Spinal cord (tissue), 10 donors: ENCODE measurements around the gene SCARF2. TPM values are rescaled to one million over a fixed set of nuclear protein-coding genes. Genes with fewer than 3 reads are reported as not detected.
"Not testable (repeated sequence)": the region's sequence is repeated elsewhere in the genome, so short reads cannot be mapped to it uniquely, and the experiment has no call there.

Experiments
- DNase-seq, 6 donors: peaks; one replicate each; pipeline versions ENCODE4 v3.0.0 to v3.0.0-alpha.2; 2013 to 2015; ENCODE audit warnings: low spot score in 6 of 6, low read depth in 4 of 6
- H3K27ac ChIP-seq: one replicate; pipeline ENCODE4 v1.5.1; 2013; ENCODE audit warnings: low read depth, low read length, control low read depth
- H3K27me3 ChIP-seq: one replicate; pipeline ENCODE4 v1.6.1; 2013; ENCODE audit warnings: low read length; ENCODE audit not compliant: control insufficient read depth, insufficient read depth
- H3K36me3 ChIP-seq: one replicate; pipeline ENCODE4 v1.6.1; 2013; ENCODE audit warnings: low read length; ENCODE audit not compliant: control insufficient read depth, insufficient read depth
- H3K4me1 ChIP-seq: one replicate; pipeline ENCODE4 v1.6.1; 2013; ENCODE audit warnings: low read length; ENCODE audit not compliant: control insufficient read depth, insufficient read depth
- H3K4me3 ChIP-seq: one replicate; pipeline ENCODE4 v1.5.1; 2013; ENCODE audit warnings: low read depth, low read length, control low read depth
- H3K9me3 ChIP-seq: one replicate; pipeline ENCODE4 v1.6.1; 2013; ENCODE audit warnings: low read length; ENCODE audit not compliant: control insufficient read depth, insufficient read depth
- WGBS: methylation state at CpG from one replicate; pipeline ENCODE4 v1.1.5; 2013; ENCODE audit warnings: missing lambda C conversion rate; ENCODE audit not compliant: insufficient coverage; 5-methylcytosine and 5-hydroxymethylcytosine counted together
- polyA plus RNA-seq, 2 donors: library from polyadenylated mRNA; unstranded; fragments of 120-200 nt; gene quantifications; one replicate each; pipeline ENCODE4 v1.2.1, GENCODE V29; 2013; ENCODE audit not compliant: insufficient read length in 2 of 2
- total RNA-seq, 2 donors: library from RNA; depleted of rRNA in 1 of 2; stranded (reverse); fragments of 120-200 nt in 1 of 2; fragments of >200 nt in 1 of 2; gene quantifications; one replicate each; pipeline versions ENCODE4 v1.2.3 to v1.2.4, GENCODE V29; 2013 to 2014
- donor health status: healthy.

The SCARF2 gene
- total and polyA plus RNA-seq, 4 donors = 5.7 to 21.8 (median 12.9) TPM

DNA sequence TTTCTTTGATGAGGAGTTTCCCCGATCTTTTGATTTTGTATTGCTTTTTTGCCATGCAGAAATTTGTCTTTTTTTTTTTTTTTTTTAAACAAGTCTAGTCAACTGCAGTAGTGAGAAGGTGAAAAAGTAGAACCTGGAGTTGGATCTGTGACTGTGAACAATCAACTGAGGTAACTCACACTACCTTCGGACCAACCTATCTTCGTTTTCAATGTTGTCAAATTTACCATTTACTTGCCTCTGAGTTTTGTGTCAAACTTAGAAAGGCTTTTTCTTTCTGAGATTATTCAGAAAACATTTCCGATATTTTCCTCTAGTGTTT, 37.5 kb upstream of the SCARF2 start:
- DNase-seq = no peak
- WGBS = no CpG with 5 or more reads among the region's 4 CpGs

DNA sequence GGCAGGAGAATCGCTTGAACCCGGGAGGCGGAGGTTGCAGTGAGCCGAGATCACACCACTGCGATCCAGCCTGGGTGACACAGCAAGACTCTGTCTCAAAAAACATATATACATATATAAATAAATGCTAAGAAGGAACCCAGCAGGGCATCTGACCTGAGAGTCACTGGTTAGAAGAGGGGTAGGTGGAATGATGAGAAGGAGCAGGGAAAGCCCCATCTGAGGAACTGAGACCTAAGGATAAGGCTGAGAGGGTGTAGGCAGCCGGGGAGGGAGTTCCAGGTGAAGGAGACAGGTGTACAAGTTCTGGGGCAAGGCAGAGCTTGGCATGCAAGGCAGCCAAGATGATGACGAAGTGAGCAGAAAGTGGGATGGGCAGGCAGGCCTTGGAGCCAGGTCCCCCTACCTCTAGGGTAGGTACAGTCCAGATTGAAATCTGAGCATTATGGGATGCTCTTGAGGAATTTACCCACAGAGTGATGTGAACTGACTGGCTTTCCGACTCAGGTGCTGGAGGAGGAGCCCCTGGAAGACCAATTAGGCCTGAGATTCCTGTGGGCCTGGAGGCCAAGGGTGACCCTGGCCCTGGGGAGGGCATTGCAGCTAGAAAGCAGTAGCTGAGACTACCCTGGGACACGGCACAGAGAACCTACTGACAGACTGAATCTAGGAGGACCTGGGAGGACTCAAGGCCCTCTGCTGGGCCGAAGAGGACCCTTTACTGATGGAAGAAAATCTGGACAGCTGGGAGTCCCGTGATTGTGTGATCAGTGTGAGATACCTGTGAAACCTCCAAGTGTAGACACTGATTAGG, 35.2 kb upstream of the SCARF2 start:
- 93% methylated on average over 6 of the region's 11 CpGs for WGBS

More for the DNA sequence above, 37.5 kb upstream of the SCARF2 start:
- no peaks in the 10 kb centered on the region for H3K4me1 ChIP-seq
- H3K9me3 ChIP-seq = peaks cover 3% of the 10 kb centered on the region
- no peak overlapping the region for H3K4me3 ChIP-seq
- H3K27ac ChIP-seq = no peak overlapping the region
- H3K36me3 ChIP-seq = peaks cover 23% of the 10 kb centered on the region
- H3K27me3 ChIP-seq = no peaks in the 10 kb centered on the region

GRCh38 chr22:20471126-20471833, 33.7 kb upstream of the SCARF2 start:
- H3K4me3 ChIP-seq = no peak overlapping the region
- peaks cover 45% of the 10 kb centered on the region for H3K36me3 ChIP-seq
- no peak for DNase-seq
- H3K27ac ChIP-seq = no peak overlapping the region
- H3K27me3 ChIP-seq = no peaks in the 10 kb centered on the region
- no peaks in the 10 kb centered on the region for H3K9me3 ChIP-seq
- no peaks in the 10 kb centered on the region for H3K4me1 ChIP-seq
- WGBS = 83% methylated on average over 6 of the region's 9 CpGs

More for the DNA sequence above, 35.2 kb upstream of the SCARF2 start:
- Histone ChIP-seq H3K27ac (no peak overlapping the region), H3K4me1 (no peaks in the 10 kb centered on the region), H3K4me3 (no peak overlapping the region), H3K9me3 (no peaks in the 10 kb centered on the region), H3K36me3 (peaks cover 37% of the 10 kb centered on the region), H3K27me3 (no peaks in the 10 kb centered on the region)
- DNase-seq = no peak

DNA sequence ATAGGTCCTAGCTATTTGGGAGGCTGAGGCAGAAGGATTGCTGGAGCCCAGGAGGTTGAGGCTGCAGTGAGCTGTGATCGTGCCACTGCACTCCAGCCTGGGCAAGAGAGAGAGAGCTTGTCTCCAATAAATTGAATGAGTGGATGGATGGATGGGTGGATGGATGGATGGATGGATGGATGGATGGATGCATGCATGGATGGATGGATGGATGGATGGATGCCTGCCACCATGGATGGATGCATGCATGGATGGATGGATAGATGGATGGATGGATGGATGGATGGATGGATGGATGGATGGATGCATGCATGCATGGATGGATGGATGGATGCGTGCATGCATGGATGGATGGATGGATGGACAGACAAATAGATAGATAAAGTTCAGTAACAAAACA, 32.9 kb upstream of the SCARF2 start:
- not testable (repeated sequence) for H3K27me3 ChIP-seq, H3K4me3 ChIP-seq, H3K27ac ChIP-seq, DNase-seq, H3K9me3 ChIP-seq, H3K4me1 ChIP-seq
- H3K36me3 ChIP-seq = peaks cover 49% of the 10 kb centered on the region
- 86% methylated on average over 1 of the region's 2 CpGs for WGBS

- Histone ChIP-seq H3K4me3 (no peak overlapping the region), H3K9me3 (no peaks in the 10 kb centered on the region), H3K27ac (no peak overlapping the region), H3K4me1 (no peaks in the 10 kb centered on the region), H3K36me3 (peaks cover 61% of the 10 kb centered on the region), H3K27me3 (no peaks in the 10 kb centered on the region)
- no peak for DNase-seq
- 90% methylated on average over 5 of the region's 6 CpGs for WGBS
These were observed 31.7 kb upstream of the SCARF2 start for GRCh38 chr22:20469110-20469868.

DNA sequence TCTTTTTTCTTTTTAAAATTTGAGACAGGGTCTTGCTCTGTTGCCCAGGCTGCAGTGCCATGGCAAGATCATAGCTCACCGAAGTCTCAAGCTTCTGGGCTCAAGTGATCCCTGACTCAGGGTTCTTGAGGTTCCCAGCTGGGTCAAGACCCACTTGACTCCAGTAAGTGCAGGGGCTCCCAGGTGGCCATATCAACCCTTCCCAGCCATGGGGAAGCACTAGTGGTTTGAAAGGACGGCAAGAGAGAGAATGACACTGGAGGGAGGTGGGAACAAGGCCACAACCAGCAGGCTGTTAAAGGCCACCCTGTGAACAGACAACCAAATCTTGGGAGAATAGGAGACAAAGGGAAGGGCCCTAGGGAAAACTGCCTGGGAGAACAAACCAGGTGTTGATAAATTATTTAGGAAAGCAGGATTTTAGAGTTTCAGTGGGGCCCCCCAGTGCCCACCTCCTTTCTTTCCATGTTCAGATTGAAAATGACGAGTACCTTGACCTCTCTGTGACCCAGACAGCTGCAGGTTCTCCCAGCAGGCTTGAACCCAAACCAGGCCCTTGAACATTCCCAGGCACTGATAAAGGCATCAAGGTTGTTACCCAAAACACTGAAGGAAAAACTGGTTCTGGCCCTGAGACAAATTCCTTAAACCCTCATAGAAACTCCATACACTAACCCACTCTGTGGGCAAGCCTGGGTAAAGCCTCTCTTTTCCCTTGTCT, 29.2 kb upstream of the SCARF2 start:
- Histone ChIP-seq H3K27me3 (no peaks in the 10 kb centered on the region), H3K36me3 (peaks cover 62% of the 10 kb centered on the region), H3K27ac (no peak overlapping the region), H3K9me3 (no peaks in the 10 kb centered on the region), H3K4me1 (peaks cover 6% of the 10 kb centered on the region), H3K4me3 (no peak overlapping the region)
- WGBS = 67% methylated on average over 3 of the region's 3 CpGs
- DNase-seq = no peak

DNA sequence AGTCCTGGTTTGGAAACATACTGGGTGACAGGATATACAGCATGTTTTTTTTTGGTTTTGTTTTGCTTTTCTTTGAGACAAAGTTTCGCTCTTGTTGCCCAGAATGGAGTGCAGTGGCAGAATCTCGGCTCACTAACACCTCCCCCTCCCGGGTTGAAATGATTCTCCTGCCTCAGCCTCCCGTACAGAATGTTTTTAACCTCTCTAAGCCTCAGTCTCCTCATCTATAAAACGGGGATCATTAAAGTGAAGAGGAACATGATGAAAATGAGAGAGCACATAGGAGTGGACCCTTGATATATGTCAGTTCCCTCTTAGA, 28.1 kb upstream of the SCARF2 start:
- DNase-seq = no peak
- peaks cover 55% of the 10 kb centered on the region for H3K36me3 ChIP-seq
- no peaks in the 10 kb centered on the region for H3K27me3 ChIP-seq
- no peak overlapping the region for H3K27ac ChIP-seq
- no peaks in the 10 kb centered on the region for H3K9me3 ChIP-seq
- WGBS = no CpG with 5 or more reads among the region's 5 CpGs
- H3K4me1 ChIP-seq = peaks cover 6% of the 10 kb centered on the region
- H3K4me3 ChIP-seq = no peak overlapping the region

DNA sequence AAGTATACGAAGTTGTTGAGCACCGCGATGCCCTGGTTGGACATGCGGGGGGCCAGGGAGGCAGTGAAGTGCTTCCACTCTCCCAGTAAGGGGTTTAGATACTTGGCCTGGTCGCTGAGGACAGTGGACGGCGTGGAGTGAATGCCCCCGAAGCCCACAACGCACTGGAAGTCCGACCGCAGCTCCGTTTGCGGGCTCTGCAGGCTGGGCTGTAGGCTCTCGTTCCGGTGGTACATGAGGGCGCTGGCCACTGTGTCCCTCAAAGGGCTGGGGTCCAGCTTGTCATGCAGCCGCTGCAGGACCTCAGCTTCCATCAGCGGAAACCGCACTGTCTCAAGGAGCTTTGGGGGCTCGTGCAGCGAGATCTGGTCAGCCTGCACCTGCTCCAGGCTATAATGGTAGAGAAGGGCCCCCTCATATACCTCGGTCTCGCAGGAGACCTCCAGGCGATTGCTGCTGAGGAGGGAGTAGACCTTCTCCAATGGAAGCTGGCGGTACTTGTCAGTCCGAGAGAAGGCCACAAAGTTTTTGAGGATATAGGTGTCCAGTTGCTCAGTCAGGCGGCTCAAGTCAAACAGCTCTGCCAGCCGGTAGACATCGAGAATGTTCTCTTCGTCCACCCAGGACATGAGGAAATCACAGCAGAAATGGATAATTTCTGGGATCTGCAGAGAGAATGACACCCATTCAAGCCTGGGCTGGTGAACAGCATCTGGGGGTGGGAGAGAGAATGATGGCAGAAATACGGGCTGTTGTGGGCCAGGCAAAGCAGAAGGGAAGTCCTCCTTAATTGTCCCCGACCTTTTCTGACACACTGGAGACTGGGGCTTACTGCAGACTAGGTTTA, 27.5 kb upstream of the SCARF2 start:
- no peaks in the 10 kb centered on the region for H3K27me3 ChIP-seq
- H3K4me3 ChIP-seq = no peak overlapping the region
- H3K4me1 ChIP-seq = peaks cover 6% of the 10 kb centered on the region
- peaks cover 49% of the 10 kb centered on the region for H3K36me3 ChIP-seq
- WGBS = 95% methylated on average over 31 of the region's 32 CpGs
- no peak for DNase-seq
- no peak overlapping the region for H3K27ac ChIP-seq
- H3K9me3 ChIP-seq = no peaks in the 10 kb centered on the region
